SIG-M5 (cell line): Measurements from ENCODE around the gene TEAD4.

Experiments
- DNase-seq: peaks from one replicate; lab custom pipeline; 2025; lab: John Stamatoyannopoulos, UW

Gene TEAD4

GRCh38 chr12:2959192-2959504 is at the start of gene TEAD4:
TSS of gene TEAD4 (plus strand) at chr12:2959397.
- no peak for DNase-seq

- no peak for DNase-seq
These were observed 47.0 kb upstream of the TEAD4 start for GRCh38 chr12:2912216-2912575.

GRCh38 chr12:2919249-2919648 is 39.9 kb upstream of the TEAD4 start:
- no peak for DNase-seq

- DNase-seq = no peak
These were observed 36.9 kb upstream of the TEAD4 start for GRCh38 chr12:2922329-2922728.

- no peak for DNase-seq
These were observed 36.1 kb upstream of the TEAD4 start for GRCh38 chr12:2923057-2923456.

GRCh38 chr12:2924019-2924418 is 35.2 kb upstream of the TEAD4 start:
- DNase-seq = no peak

GRCh38 chr12:2925322-2925995 is 33.7 kb upstream of the TEAD4 start:
- no peak for DNase-seq

GRCh38 chr12:2930865-2931264 is 28.3 kb upstream of the TEAD4 start:
- no peak for DNase-seq

- no peak for DNase-seq
These were observed 25.6 kb upstream of the TEAD4 start for GRCh38 chr12:2933586-2933985.

- no peak for DNase-seq
These were observed 24.8 kb upstream of the TEAD4 start for GRCh38 chr12:2934371-2934770.

- no peak for DNase-seq
These were observed 22.9 kb upstream of the TEAD4 start for GRCh38 chr12:2936301-2936700.

- no peak for DNase-seq
These were observed 21.7 kb upstream of the TEAD4 start for GRCh38 chr12:2937500-2937899.

GRCh38 chr12:2939191-2939590 is 20.0 kb upstream of the TEAD4 start:
- no peak for DNase-seq

GRCh38 chr12:2940564-2940963 is 18.6 kb upstream of the TEAD4 start:
- no peak for DNase-seq

- DNase-seq = no peak
These were observed 17.7 kb upstream of the TEAD4 start for GRCh38 chr12:2941524-2941923.

GRCh38 chr12:2944401-2945047 is 14.7 kb upstream of the TEAD4 start:
- DNase-seq = no peak

GRCh38 chr12:2949411-2949810 is 9.8 kb upstream of the TEAD4 start:
- DNase-seq = no peak

GRCh38 chr12:2955888-2956287 is 3.3 kb upstream of the TEAD4 start:
- no peak for DNase-seq

GRCh38 chr12:2957816-2958431 is 1.3 kb upstream of the TEAD4 start:
- DNase-seq = no peak

GRCh38 chr12:2958432-2959191 is 585 bp upstream of the TEAD4 start:
- no peak for DNase-seq

- no peak for DNase-seq
These were observed 550 bp downstream of the TEAD4 start for GRCh38 chr12:2959505-2960389.

- no peak for DNase-seq
These were observed 1.3 kb downstream of the TEAD4 start for GRCh38 chr12:2960390-2960956.
